T47D (cell line): ENCODE measurements around the gene KHDC4.
A peak's percentile ranks its signal among the peaks of the same experiment; 100 is the strongest.
"Not testable (repeated sequence)": the region's sequence is repeated elsewhere in the genome, so short reads cannot be mapped to it uniquely, and the experiment has no call there.

ENCODE experiments used
- DNase-seq, 2 experiments: peaks; one replicate each; pipeline versions ENCODE4 v3.0.0 to v3.0.0-alpha.2; 2011 to 2012; ENCODE audit warnings: low read depth in 1 of 2, low spot score in 1 of 2
- JUND ChIP-seq: IDR thresholded peaks from 2 replicates; pipeline ENCODE4 v1.6.1; 2012; ENCODE audit warnings: low read depth
- in situ Hi-C: cut with HindIII; loops from 2 replicates; pipeline ENCODE4 v1.10.0; 2016; ENCODE audit warnings: low sequenced_read_pairs, low pct_unique_long_range_greater_than_20kb

Gene KHDC4

GRCh38 chr1:155931332-155932038 is 2.7 kb downstream of the KHDC4 start:
- DNase-seq: no peak
- in situ Hi-C loops: no loop called here
- TF ChIP-seq JUND: no peak

- in situ Hi-C loops, DNase-seq: not testable (repeated sequence)
These were observed 3.5 kb downstream of the KHDC4 start for GRCh38 chr1:155930725-155931124.

GRCh38 chr1:155929057-155929456 is 5.2 kb downstream of the KHDC4 start:
- no peak for DNase-seq
- in situ Hi-C loops: no loop called here
- no peak for TF ChIP-seq JUND

- no peak for TF ChIP-seq JUND
- in situ Hi-C loops: no loop called here
- DNase-seq: no peak
These were observed 8.7 kb downstream of the KHDC4 start for GRCh38 chr1:155925506-155925905.

GRCh38 chr1:155920717-155921116 is 13.5 kb downstream of the KHDC4 start:
- TF ChIP-seq JUND: no peak
- in situ Hi-C loops: no loop called here

GRCh38 chr1:155919801-155920200 is 14.4 kb downstream of the KHDC4 start:
- no peak for TF ChIP-seq JUND
- in situ Hi-C loops: no loop called here
- DNase-seq: no peak

More at GRCh38 chr1:155920717-155921116, 13.5 kb downstream of the KHDC4 start:
- no peak for DNase-seq

GRCh38 chr1:155918660-155919059 is 15.6 kb downstream of the KHDC4 start:
- no peak for DNase-seq
- in situ Hi-C loops: no loop called here

GRCh38 chr1:155913969-155914757 is 20.1 kb downstream of the KHDC4 start:
- in situ Hi-C loops: no loop called here
- no peak for DNase-seq
- TF ChIP-seq JUND: no peak

More at GRCh38 chr1:155918660-155919059, 15.6 kb downstream of the KHDC4 start:
- no peak for TF ChIP-seq JUND

GRCh38 chr1:155912056-155912536 is 22.1 kb downstream of the KHDC4 start:
- no peak for TF ChIP-seq JUND
- in situ Hi-C loops: no loop called here
- no peak for DNase-seq

GRCh38 chr1:155911156-155912055 is 22.8 kb downstream of the KHDC4 start, which contains the start of gene RIT1:
Gene RIT1 (minus strand): TSS chr1:155911349. CDS start chr1:155910761, 588 bp downstream.
- DNase-seq: peak; percentile 55 to 90
- TF ChIP-seq JUND: peak; percentile 63
- in situ Hi-C loops: no loop called here

GRCh38 chr1:155910621-155911121 is 23.5 kb downstream of the KHDC4 start:
- in situ Hi-C loops: no loop called here
- peak in 1 of 2 experiments; percentile 67 for DNase-seq
- TF ChIP-seq JUND: no peak

- peak; percentile 26 to 94 for DNase-seq
- TF ChIP-seq JUND: no peak
- in situ Hi-C loops: no loop called here
These were observed 24.3 kb downstream of the KHDC4 start for GRCh38 chr1:155909894-155910293.
